Panc1 (cell line): ENCODE measurements around the gene PRKD1. TPM values are rescaled to one million over a fixed set of nuclear protein-coding genes. Genes with fewer than 3 reads are reported as not detected.
"Not testable (repeated sequence)": the region's sequence is repeated elsewhere in the genome, so short reads cannot be mapped to it uniquely, and the experiment has no call there.

Experiments
- ATAC-seq: fragments of 200-7000 bp; cut with Tn5 transposase; 2 replicates; pipeline ENCODE4 v1.9.1; 2020; ENCODE audit warnings: mild to moderate bottlenecking, moderate library complexity
- BruUV-seq: library from RNA; stranded (reverse); fragments of 400-500 nt; replicated peaks from 2 replicates; lab custom pipeline; 2021; lab: Mats Ljungman, UMichigan
- CTCF ChIA-PET: fragments of 300-600 bp; sonication (Branson Sonifier 250); formaldehyde crosslinking; loops from one replicate; lab custom pipeline; 2022; ENCODE audit warnings: antibody characterized with exemption; lab: Charles Lee
- POLR2A ChIA-PET: fragments of 300-600 bp; sonication (Branson Sonifier 250); formaldehyde crosslinking; loops from one replicate; lab custom pipeline; 2022; ENCODE audit warnings: antibody characterized with exemption; lab: Charles Lee
- DNase-seq: peaks from one replicate; pipeline ENCODE4 v3.0.0-alpha.2; 2010; ENCODE audit warnings: low read depth, low spot score
- H3K27ac ChIP-seq: 2 replicates; pipeline ENCODE4 v1.5.1; 2011; ENCODE audit warnings: mild to moderate bottlenecking, low read length, inconsistent platforms
- H3K27me3 ChIP-seq: fragments of 200-500 bp; sonication (Bioruptor generic); 2 replicates; pipeline ENCODE4 v1.6.0; 2014; ENCODE audit warnings: low read length, inconsistent platforms; ENCODE audit not compliant: control insufficient read depth, insufficient read depth
- H3K36me3 ChIP-seq: fragments of 200-500 bp; sonication (Bioruptor generic); 2 replicates; pipeline ENCODE4 v1.5.1; 2014; ENCODE audit warnings: inconsistent platforms, mild to moderate bottlenecking, low read length, moderate library complexity; ENCODE audit not compliant: control insufficient read depth, insufficient read depth
- H3K4me1 ChIP-seq: 2 replicates; pipeline ENCODE4 v1.5.1; 2011; ENCODE audit warnings: inconsistent platforms, mild to moderate bottlenecking, low read length, moderate library complexity; ENCODE audit not compliant: control insufficient read depth, insufficient read depth
- H3K4me3 ChIP-seq, 2 experiments: 2 replicates each; pipeline ENCODE4 v1.5.1; 2011 to 2012; ENCODE audit warnings: low read depth in 2 of 2, low read length in 2 of 2, mild to moderate bottlenecking in 2 of 2, inconsistent platforms in 1 of 2, moderate library complexity in 1 of 2
- H3K9me3 ChIP-seq: fragments of 200-500 bp; sonication (Bioruptor generic); 2 replicates; pipeline ENCODE4 v1.5.1; 2014; ENCODE audit warnings: low read depth, mild to moderate bottlenecking, inconsistent platforms, low read length, moderate library complexity; ENCODE audit not compliant: control insufficient read depth, insufficient read depth
- CTCF ChIP-seq: fragments of 450-650 bp; IDR thresholded peaks from 2 replicates; pipeline ENCODE4 v1.5.1; 2017; ENCODE audit warnings: mild to moderate bottlenecking
- POLR2AphosphoS5 ChIP-seq: IDR thresholded peaks from 2 replicates; pipeline ENCODE4 v1.6.1; 2012; ENCODE audit warnings: mild to moderate bottlenecking, low read depth, low read length, moderate library complexity
- REST ChIP-seq, 2 experiments: IDR thresholded peaks; 2 replicates each; pipeline ENCODE4 v1.6.1; 2011 to 2012; ENCODE audit warnings: low read depth in 2 of 2, control low read depth in 1 of 2, low read length in 1 of 2, mild to moderate bottlenecking in 1 of 2, moderate library complexity in 1 of 2; ENCODE audit not compliant: insufficient read depth in 1 of 2
- SIN3A ChIP-seq: IDR thresholded peaks from 2 replicates; pipeline ENCODE4 v1.6.1; 2012; ENCODE audit warnings: low read depth, mild to moderate bottlenecking, low read length, moderate library complexity, borderline replicate concordance; ENCODE audit not compliant: insufficient read depth
- TCF7L2 ChIP-seq: IDR thresholded peaks from 2 replicates; pipeline ENCODE4 v1.6.1; 2011; ENCODE audit warnings: mild to moderate bottlenecking, low read depth, low read length, inconsistent platforms
- in situ Hi-C: cut with HindIII; loops from 2 replicates; pipeline ENCODE4 v1.10.0; 2016; ENCODE audit warnings: low sequenced_read_pairs, low pct_unique_long_range_greater_than_20kb
- intact Hi-C: fragments of 100-400 bp; cut with micrococcal nuclease; formaldehyde crosslinking; loops from one replicate; pipeline ENCODE4 v1.10.0; 2022; ENCODE audit not compliant: unreplicated experiment
- total RNA-seq: library from RNA; stranded (reverse); gene quantifications from one replicate; pipeline ENCODE4 v1.2.1, GENCODE V29; 2021; ENCODE audit not compliant: unreplicated experiment

The PRKD1 gene
- total RNA-seq, 1 experiment from 2014 or later, result 8.2 TPM

- BruUV-seq, result no TSS peak
- no peaks in the 10 kb centered on the region for H3K27me3 ChIP-seq
- in situ Hi-C loops (no loop called here), intact Hi-C loops (no loop called here)
- no peaks in the 10 kb centered on the region for H3K36me3 ChIP-seq
- H3K4me1 ChIP-seq, result no peaks in the 10 kb centered on the region
- no peak overlapping the region for H3K4me3 ChIP-seq
- DNase-seq (no peak), ATAC-seq (no peak)
- no peak for TF ChIP-seq SIN3A
- no peak for TF ChIP-seq REST (IDR thresholded peaks at IDR 0.05; ENCODE audit: insufficient read depth in 1 of 2, low read depth in 2 of 2, low read length in 1 of 2)
- no peak for TF ChIP-seq TCF7L2
- no peak for TF ChIP-seq CTCF
- no peak for TF ChIP-seq POLR2AphosphoS5
- no peak overlapping the region for H3K27ac ChIP-seq
- ChIA-PET CTCF (no interaction called here), POLR2A (no interaction called here)
- H3K9me3 ChIP-seq, result no peaks in the 10 kb centered on the region
Measured at GRCh38 chr14:29782041-29782440, 145.6 kb downstream of the PRKD1 start.

GRCh38 chr14:29777142-29777541 lies 150.5 kb downstream of the PRKD1 start:
- ATAC-seq, intact Hi-C loops, H3K9me3 ChIP-seq, in situ Hi-C loops, H3K4me3 ChIP-seq, BruUV-seq, H3K27me3 ChIP-seq, H3K4me1 ChIP-seq, POLR2A ChIA-PET, H3K36me3 ChIP-seq, CTCF ChIA-PET, DNase-seq, H3K27ac ChIP-seq: not testable (repeated sequence)

GRCh38 chr14:29773990-29774389 lies 153.7 kb downstream of the PRKD1 start:
- no TSS peak for BruUV-seq
- DNase-seq (no peak), ATAC-seq (no peak)
- Histone ChIP-seq H3K27me3 (no peaks in the 10 kb centered on the region), H3K27ac (no peak overlapping the region), H3K4me3 (no peak overlapping the region), H3K36me3 (no peaks in the 10 kb centered on the region), H3K9me3 (no peaks in the 10 kb centered on the region), H3K4me1 (no peaks in the 10 kb centered on the region)
- POLR2A ChIA-PET, result no interaction called here
- intact Hi-C loops, result no loop called here
- in situ Hi-C loops, result no loop called here
- TF ChIP-seq CTCF (no peak), SIN3A (no peak), POLR2AphosphoS5 (no peak), TCF7L2 (no peak), REST (IDR thresholded peaks at IDR 0.05; ENCODE audit: insufficient read depth in 1 of 2, low read depth in 2 of 2, low read length in 1 of 2) (no peak)
- CTCF ChIA-PET, result interaction anchor here (0.6 kb wide), 1 partner anchor 497 kb away, joined by 7 read pairs; no protein-coding TSS in a partner anchor
